NCI-H128 (cell line): ENCODE results near the gene ALOXE3.
A peak's percentile ranks its signal among the peaks of the same experiment; 100 is the strongest.

ENCODE experiments used
- DNase-seq: peaks from one replicate; lab custom pipeline; 2025; ENCODE audit not compliant: unreplicated experiment; lab: John Stamatoyannopoulos, UW

Gene ALOXE3

DNA sequence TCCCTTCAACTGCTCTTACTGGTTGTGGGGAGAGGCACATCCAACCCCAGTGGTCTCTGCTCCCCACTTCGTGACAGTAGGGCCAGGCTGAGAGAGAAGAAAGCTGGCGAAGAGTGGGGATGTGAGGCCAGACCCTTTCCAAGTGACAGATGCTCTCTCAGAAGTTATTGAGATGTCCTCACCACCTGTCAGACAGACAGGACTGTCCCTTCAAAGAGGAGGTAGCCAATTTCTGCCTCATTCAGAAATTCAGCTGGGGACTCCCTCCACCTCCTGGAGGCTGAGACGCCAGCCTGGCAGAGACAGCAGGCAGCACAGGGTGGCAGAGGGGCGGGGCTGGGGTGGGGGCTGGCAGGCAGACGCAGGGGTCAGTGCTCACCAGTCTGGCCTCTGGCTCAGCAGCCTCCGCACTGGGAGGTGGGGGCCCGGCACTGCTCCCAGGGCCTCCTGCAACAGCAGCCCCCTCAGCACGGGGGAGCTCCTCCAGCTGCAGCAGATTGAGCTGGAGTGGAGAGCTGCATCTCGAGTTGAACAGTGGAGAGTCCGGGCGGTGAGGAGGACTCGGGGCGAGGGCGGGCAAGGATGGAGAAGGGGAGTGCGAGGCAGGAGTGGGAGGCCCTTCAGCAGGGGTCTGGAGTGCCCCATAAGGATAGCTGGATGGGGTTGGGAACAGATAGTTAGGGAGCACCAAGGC lies 24.7 kb upstream of the ALOXE3 start:
- no peak for DNase-seq

DNA sequence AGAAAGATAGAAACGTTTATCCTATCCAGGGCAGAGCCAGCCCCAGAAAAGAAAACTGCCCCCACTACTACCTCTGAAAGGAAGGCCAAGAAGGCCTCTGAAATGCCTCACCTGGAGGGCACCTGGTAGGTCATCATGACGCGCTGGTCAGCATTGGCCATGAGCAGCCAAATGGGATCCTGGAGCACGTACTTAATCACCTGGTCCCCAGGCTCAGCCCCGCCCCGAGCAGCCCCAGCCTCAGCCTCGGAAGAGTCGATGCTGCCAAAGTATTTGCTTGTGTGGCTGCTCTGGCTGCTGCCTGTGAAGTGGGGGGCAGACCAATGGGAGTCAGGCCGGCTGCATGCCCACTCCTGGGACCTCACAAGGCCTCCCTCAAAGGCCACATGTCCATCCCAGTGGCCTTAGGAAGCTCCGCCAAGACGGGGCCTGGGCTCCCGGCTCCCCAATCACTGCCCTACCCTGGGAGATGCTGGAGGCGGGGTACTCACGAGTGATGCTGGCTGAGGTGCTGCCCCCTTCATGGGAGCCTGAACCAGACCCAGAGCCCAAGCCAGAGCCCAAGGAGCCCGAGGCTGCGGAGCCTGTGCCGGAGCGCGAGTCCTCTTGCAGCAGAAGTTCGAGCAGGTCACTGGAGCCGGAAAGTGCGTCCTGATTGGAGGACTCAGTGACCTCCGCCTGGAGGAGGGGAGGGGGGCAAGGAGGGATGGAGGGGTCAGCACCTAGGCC lies 24.0 kb upstream of the ALOXE3 start:
- DNase-seq = no peak

DNA sequence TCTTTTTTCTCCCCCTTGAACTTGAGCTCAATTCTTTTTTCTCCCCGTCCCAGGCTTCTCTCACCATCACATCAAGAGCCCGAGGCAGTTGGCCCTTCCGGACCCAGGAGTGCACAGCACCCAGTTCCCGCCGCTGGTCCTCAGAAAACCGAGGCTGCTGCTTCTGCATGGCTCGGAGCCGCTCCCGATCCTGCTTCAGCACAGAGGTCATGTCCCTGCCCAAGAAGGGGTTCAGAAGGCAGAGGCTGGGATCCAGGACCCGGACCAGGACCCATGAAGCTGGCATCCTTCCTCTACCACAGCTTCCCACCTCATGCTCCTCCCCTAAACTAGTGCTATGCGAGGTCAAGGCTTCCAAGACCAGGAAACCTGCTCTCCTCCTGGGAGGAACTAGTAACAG lies 23.4 kb upstream of the ALOXE3 start:
- no peak for DNase-seq

GRCh38 chr17:8141045-8141444 lies 22.7 kb upstream of the ALOXE3 start:
- DNase-seq = no peak

GRCh38 chr17:8140065-8141029 lies 22.0 kb upstream of the ALOXE3 start:
- no peak for DNase-seq

- peak; percentile 82 for DNase-seq
Observed at GRCh38 chr17:8138672-8139371, 20.5 kb upstream of the ALOXE3 start.

DNA sequence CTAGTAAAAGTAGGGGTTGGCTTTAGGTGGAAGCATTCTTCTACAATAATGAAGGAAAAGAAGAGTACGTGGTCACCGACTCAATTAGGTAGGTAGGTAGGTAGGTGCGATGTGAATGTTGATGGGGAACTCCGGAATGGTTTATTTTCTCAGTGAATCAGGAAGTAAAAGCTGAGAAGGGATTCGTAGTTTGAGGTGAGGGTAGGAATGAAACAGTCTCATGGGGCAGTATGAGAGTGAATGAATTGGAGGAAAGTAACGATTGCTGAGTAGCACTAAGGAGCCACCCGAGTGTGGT lies 20.0 kb upstream of the ALOXE3 start:
- no peak for DNase-seq

- no peak for DNase-seq
Observed at GRCh38 chr17:8137645-8138373, 19.5 kb upstream of the ALOXE3 start.

DNA sequence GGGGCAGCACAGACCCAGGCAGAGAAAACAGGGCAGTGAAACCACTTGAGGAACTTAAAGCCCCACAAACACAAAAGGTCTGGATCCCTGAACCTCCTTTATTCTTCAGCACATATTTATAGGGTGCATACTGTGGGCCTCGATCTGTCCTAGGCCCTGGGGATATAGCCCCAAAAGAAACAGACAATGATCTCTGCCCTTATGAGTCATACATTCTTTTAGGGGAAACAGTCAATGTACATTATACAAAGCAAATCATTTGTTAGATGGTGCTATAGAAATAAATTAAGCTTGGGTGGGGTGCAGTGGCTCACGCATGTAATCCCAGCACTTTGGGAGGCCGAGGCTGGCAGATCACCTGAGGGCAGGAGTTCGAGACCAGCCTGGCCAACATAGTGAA lies 15.6 kb upstream of the ALOXE3 start:
- no peak for DNase-seq

- DNase-seq = no peak
Observed at GRCh38 chr17:8133399-8133798, 15.1 kb upstream of the ALOXE3 start.

- no peak for DNase-seq
Observed at GRCh38 chr17:8131844-8132441, 13.6 kb upstream of the ALOXE3 start.

- no peak for DNase-seq
Observed at GRCh38 chr17:8128125-8128784, 9.9 kb upstream of the ALOXE3 start.

DNA sequence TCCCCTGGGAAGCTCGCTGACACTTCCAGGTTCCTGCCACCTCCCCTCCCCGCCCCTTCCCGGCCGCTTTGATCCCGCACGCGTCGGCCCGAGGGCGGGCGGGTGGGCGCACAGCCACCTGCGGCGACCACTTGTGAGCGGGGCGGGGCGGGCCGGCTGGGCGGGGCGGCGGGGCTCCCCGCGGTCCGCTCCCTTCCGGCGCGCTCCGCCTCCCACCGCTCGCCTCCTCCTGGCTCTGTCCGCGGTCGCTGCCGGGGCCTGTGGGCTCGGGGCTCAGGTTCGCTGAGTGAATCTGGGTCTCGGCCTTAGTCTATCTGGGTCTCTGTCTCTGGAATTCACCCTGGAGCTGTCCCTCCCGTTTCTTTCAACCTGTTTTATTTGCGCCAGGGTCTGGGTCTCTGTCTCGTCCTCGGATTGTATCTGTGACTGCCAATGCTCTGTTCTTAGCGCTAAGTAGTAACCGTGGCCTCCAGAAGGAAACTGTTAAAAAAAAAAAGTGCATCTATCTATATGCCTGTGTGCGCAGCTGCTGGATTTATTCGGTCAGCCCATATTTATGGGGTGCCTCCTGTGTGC lies 8.3 kb upstream of the ALOXE3 start:
- DNase-seq = no peak

GRCh38 chr17:8125947-8126490 lies 7.7 kb upstream of the ALOXE3 start:
- no peak for DNase-seq

GRCh38 chr17:8125154-8125946 lies 7.0 kb upstream of the ALOXE3 start:
- peak; percentile 62 for DNase-seq

GRCh38 chr17:8124350-8125153 lies 6.2 kb upstream of the ALOXE3 start:
- DNase-seq = no peak

DNA sequence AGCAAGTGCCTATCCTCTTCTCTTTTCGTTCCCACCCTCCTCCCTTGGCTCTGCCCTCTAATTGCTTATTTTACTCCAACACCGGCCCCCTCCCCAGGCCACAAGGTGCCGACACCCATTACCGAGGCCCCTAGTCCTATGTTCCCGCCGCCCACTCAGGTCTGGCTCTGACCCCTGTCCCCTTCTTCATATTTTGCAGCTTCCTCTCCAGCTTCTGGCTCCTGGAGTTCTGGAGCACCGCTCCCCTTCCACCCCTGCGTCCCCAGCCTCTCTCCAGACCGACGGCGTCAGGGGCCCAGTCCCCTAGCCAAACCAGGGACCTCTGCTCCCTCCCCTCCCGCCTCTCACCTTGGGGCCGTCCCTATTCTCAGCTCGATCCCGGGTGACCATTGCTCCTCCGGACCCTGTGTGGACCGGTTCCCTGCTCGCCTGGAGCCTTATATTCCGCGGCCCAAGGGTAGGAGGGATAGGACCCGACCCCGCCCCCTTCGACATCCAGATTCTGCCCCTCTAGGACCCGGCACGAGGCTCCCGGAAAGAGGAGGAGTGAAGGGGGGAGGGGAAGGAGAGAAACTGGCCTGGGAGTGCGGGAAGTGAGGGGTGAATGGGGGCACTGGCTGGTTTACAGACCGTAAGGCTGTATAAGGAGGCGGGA lies 5.5 kb upstream of the ALOXE3 start, which contains the start of gene HES7:
TSS of gene HES7 (minus strand) at position 412 of the 655 bp plus-strand sequence. CDS start at position 390, 22 bp downstream.
- DNase-seq = no peak
